Measurements from ENCODE around the gene PAPPA2.

DNA sequence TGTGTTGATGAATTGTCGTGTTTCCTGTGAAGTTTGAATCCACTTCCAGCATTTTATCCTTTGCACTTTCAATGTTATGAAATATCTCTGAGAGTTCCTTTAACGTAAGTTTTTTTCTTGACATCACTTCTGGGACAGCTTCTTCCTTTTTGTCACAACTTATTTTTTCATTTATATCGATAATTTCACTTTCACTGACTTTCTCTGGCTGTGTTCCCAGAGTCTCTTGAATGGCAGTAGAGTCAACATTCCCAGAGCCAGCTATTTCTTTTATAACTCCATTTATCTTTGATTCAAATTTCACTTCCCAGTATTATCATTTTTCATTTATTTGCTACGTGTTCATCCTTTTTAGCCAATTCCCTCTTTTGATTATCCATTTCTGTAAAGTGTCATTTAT is 256.5 kb downstream of the PAPPA2 start:
- TF ChIP-seq POLR2A (IDR thresholded peaks at IDR 0.05) (no peak), POLR2AphosphoS5 (IDR thresholded peaks at IDR 0.05) (no peak), EP300 (IDR thresholded peaks at IDR 0.05) (no peak)
- TF ChIP-seq, protein P1, sequence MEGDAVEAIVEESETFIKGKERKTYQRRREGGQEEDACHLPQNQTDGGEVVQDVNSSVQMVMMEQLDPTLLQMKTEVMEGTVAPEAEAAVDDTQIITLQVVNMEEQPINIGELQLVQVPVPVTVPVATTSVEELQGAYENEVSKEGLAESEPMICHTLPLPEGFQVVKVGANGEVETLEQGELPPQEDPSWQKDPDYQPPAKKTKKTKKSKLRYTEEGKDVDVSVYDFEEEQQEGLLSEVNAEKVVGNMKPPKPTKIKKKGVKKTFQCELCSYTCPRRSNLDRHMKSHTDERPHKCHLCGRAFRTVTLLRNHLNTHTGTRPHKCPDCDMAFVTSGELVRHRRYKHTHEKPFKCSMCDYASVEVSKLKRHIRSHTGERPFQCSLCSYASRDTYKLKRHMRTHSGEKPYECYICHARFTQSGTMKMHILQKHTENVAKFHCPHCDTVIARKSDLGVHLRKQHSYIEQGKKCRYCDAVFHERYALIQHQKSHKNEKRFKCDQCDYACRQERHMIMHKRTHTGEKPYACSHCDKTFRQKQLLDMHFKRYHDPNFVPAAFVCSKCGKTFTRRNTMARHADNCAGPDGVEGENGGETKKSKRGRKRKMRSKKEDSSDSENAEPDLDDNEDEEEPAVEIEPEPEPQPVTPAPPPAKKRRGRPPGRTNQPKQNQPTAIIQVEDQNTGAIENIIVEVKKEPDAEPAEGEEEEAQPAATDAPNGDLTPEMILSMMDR (IDR thresholded peaks at IDR 0.05), result no peak
